Colonic mucosa (tissue), 4 donors: Measurements from ENCODE around the gene KIAA0408. TPM values are rescaled to one million over a fixed set of nuclear protein-coding genes. Genes with fewer than 3 reads are reported as not detected.
A peak's percentile ranks its signal among the peaks of the same experiment; 100 is the strongest.

Experiments used
- DNase-seq: peaks from one replicate; pipeline ENCODE4 v3.0.0-alpha.2; 2020
- H3K27ac ChIP-seq: fragments of 200-600 bp; one replicate; pipeline ENCODE4 v1.8.0; 2021
- H3K27me3 ChIP-seq: fragments of 200-600 bp; one replicate; pipeline ENCODE4 v1.8.0; 2021
- H3K36me3 ChIP-seq: fragments of 200-600 bp; one replicate; pipeline ENCODE4 v1.8.0; 2021
- H3K4me1 ChIP-seq: fragments of 200-600 bp; one replicate; pipeline ENCODE4 v1.8.0; 2021; ENCODE audit warnings: mild to moderate bottlenecking
- H3K4me3 ChIP-seq: fragments of 200-600 bp; one replicate; pipeline ENCODE4 v1.8.0; 2021
- H3K9ac ChIP-seq, 2 donors: one replicate each; pipeline ENCODE4 v1.7.0; 2013; ENCODE audit warnings: control low read depth in 2 of 2, low read depth in 2 of 2, low read length in 2 of 2
- H3K9me3 ChIP-seq: fragments of 200-600 bp; one replicate; pipeline ENCODE4 v1.8.0; 2021
- CTCF ChIP-seq: fragments of 200-600 bp; IDR thresholded peaks from one replicate; pipeline ENCODE4 v1.8.0; 2022; ENCODE audit warnings: antibody characterized with exemption, mild to moderate bottlenecking
- intact Hi-C: fragments of 100-400 bp; cut with DNase I; formaldehyde crosslinking; loops from one replicate; pipeline ENCODE4 v1.14.1; 2022
- total RNA-seq, 2 donors: library from RNA; stranded (reverse); fragmentation: NEBNext Ultra II Directional in 1 of 2; extraction: Animal tissue kit (Norgen Biotek cat#: 25700) in 1 of 2; gene quantifications; one replicate each; pipeline ENCODE4 v1.2.1, GENCODE V29; 2021
- donor health status: healthy.
- donor health status: DM: no; HTN: no; CAD: no.
- donor health status: DM: no; HTN: no; CAD: no.

The KIAA0408 gene
- total RNA-seq, result 1 to 10 TPM; 1.6 to 2.7 TPM

DNA sequence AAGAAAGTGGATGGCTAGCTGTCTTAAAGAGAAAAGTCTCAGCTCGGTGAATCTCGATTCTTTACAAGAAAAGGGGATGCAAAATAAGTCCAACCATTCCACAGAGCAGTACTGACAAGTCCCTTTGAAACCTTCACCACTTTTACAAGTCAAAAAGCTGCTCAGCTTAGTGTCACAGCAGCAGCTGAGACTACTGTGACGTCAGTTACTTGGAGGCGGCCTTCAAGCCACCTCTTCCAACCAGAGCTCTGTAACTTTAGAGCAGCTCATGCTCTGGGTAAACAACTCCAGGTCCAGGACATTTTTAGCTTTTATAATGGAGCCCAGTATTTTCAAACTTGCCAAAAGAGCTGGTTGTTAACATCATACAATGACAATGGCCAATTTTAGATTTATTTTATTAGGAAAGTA, at the start of gene KIAA0408:
Gene KIAA0408 (minus strand): TSS at position 159 of the 411 bp plus-strand sequence. CDS start 5,408 bp downstream, outside the sequence.
- DNase-seq, result peak; percentile 33
- H3K4me1 ChIP-seq, result no peaks in the 10 kb centered on the region
- H3K36me3 ChIP-seq, result no peaks in the 10 kb centered on the region
- H3K4me3 ChIP-seq, result no peak within 1 kb of the TSS
- H3K9me3 ChIP-seq, result no peaks in the 10 kb centered on the region
- no peaks in the 10 kb centered on the region for H3K27me3 ChIP-seq
- peak within 1 kb of the TSS; percentile 61 for H3K27ac ChIP-seq
- intact Hi-C loops, result no loop called here
- H3K9ac ChIP-seq, result no peak within 1 kb of the TSS
- no peak for TF ChIP-seq CTCF

DNA sequence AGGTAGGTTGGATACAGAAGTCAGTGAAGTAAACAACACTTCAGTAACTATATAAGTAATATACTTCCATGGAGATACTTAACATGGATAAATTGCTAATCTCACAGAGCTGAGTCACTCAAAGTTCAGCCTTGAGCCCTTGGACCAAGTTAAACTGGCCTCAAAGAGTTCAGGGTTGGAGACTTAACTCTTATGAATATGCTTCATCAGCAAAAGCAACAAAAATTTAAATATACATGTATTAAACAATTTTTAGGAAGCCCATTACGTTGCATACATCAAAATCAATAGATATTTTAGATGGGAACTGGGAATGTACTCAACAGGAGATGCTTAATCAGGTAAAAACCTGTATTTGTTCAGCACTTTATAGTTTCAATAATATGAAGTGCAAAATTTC, 47.7 kb upstream of the KIAA0408 start:
- Histone ChIP-seq H3K4me1 (no peaks in the 10 kb centered on the region), H3K9ac (no peak overlapping the region), H3K36me3 (no peaks in the 10 kb centered on the region), H3K27ac (no peak overlapping the region), H3K27me3 (no peaks in the 10 kb centered on the region), H3K9me3 (no peaks in the 10 kb centered on the region), H3K4me3 (no peak overlapping the region)
- no peak for DNase-seq
- no peak for TF ChIP-seq CTCF
- intact Hi-C loops, result no loop called here

DNA sequence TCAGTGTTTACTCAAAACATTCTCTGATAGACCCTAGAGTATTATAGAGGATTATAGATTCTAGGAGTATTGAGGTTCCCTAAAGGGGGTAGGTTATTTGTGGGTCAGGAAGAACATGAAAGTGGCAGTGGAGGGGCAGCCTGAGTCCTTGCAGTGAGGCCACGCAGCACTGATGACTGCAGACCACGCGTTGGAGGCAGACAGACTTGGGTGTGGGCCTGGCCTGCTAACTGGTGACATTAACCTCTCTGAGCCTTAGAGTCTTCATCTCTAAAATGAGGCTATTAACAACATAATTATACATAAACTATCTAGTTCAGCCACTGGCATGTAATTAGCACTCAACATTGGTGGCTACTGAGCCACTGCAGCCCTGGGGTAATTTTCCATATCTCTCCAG, 43.8 kb upstream of the KIAA0408 start:
- Histone ChIP-seq H3K9ac (no peak overlapping the region), H3K36me3 (no peaks in the 10 kb centered on the region), H3K9me3 (no peaks in the 10 kb centered on the region), H3K4me3 (no peak overlapping the region), H3K27me3 (no peaks in the 10 kb centered on the region), H3K27ac (no peak overlapping the region), H3K4me1 (no peaks in the 10 kb centered on the region)
- DNase-seq, result no peak
- TF ChIP-seq CTCF, result no peak
- intact Hi-C loops, result no loop called here

DNA sequence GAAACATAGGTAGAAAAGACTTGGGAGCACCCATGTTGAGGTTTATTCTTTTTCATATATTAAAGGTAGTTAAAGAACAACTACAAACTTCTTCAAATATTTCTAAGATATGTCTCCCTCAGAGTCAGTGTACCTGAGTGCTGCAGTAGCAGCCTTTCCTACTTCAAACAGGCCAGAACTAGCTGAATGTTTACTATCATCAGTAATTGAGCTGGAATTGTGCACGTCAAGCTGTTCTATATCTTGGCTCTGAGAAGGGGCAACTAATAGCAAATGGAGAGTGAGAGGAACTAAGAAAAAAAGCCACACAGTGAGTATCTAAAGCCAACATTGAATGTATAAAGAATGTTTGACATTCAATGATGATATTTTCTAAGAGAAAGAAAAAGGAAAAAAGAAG, 38.2 kb upstream of the KIAA0408 start:
- H3K27me3 ChIP-seq, result no peaks in the 10 kb centered on the region
- no peak for TF ChIP-seq CTCF
- intact Hi-C loops, result no loop called here
- no peaks in the 10 kb centered on the region for H3K9me3 ChIP-seq
- H3K27ac ChIP-seq, result no peak overlapping the region
- no peak overlapping the region for H3K4me3 ChIP-seq
- no peak overlapping the region for H3K9ac ChIP-seq
- no peaks in the 10 kb centered on the region for H3K4me1 ChIP-seq
- DNase-seq, result no peak
- no peaks in the 10 kb centered on the region for H3K36me3 ChIP-seq

- Histone ChIP-seq H3K4me1 (no peaks in the 10 kb centered on the region), H3K9ac (no peak overlapping the region), H3K27me3 (no peaks in the 10 kb centered on the region), H3K4me3 (no peak overlapping the region), H3K9me3 (no peaks in the 10 kb centered on the region), H3K36me3 (no peaks in the 10 kb centered on the region), H3K27ac (no peak overlapping the region)
- TF ChIP-seq CTCF, result no peak
- no peak for DNase-seq
- intact Hi-C loops, result no loop called here
These were observed 37.3 kb upstream of the KIAA0408 start for GRCh38 chr6:127496471-127496870.
